GM12874 (cell line): ENCODE data around the gene ZFAND2B.

Experiments used
- CTCF ChIP-seq: IDR thresholded peaks from 2 replicates; pipeline ENCODE4 v1.5.1; 2011; ENCODE audit warnings: low read depth, mild to moderate bottlenecking, control low read depth, low read length, moderate library complexity; ENCODE audit not compliant: insufficient read depth

The ZFAND2B gene

GRCh38 chr2:219206328-219207133 is at the start of gene ZFAND2B:
ZFAND2B (plus strand) TSS chr2:219206782; CDS start chr2:219206988, 206 bp downstream.
- no peak for TF ChIP-seq CTCF

GRCh38 chr2:219157396-219157795 is 49.2 kb upstream of the ZFAND2B start:
- TF ChIP-seq CTCF = no peak

GRCh38 chr2:219158025-219158424 is 48.6 kb upstream of the ZFAND2B start:
- no peak for TF ChIP-seq CTCF

- TF ChIP-seq CTCF = no peak
Measured at GRCh38 chr2:219158586-219158985, 48.0 kb upstream of the ZFAND2B start.

- TF ChIP-seq CTCF = no peak
Measured at GRCh38 chr2:219159771-219160185, 46.8 kb upstream of the ZFAND2B start.

GRCh38 chr2:219160186-219161017 is 46.2 kb upstream of the ZFAND2B start, which contains the start of gene NHEJ1:
NHEJ1 (minus strand) TSS chr2:219160815; CDS start chr2:219158362, 2,453 bp downstream.
- peak; percentile 98 for TF ChIP-seq CTCF

GRCh38 chr2:219161097-219161496 is 45.5 kb upstream of the ZFAND2B start:
- TF ChIP-seq CTCF = no peak
